Large intestine (tissue), 3 donors: Measurements from ENCODE around the gene NXT1. TPM values are rescaled to one million over a fixed set of nuclear protein-coding genes. Genes with fewer than 3 reads are reported as not detected.

Source experiments
- DNase-seq, 2 donors: peaks; one replicate each; pipeline versions ENCODE4 v3.0.0 to v3.0.0-alpha.2; 2013
- H3K27ac ChIP-seq: one replicate; pipeline ENCODE4 v1.5.1; 2013; ENCODE audit warnings: low read length
- H3K27me3 ChIP-seq: 2 replicates; pipeline ENCODE4 v1.6.1; 2013; ENCODE audit warnings: low read length; ENCODE audit not compliant: control insufficient read depth, insufficient read depth
- H3K36me3 ChIP-seq: 2 replicates; pipeline ENCODE4 v1.6.1; 2013; ENCODE audit warnings: low read length; ENCODE audit not compliant: control insufficient read depth, insufficient read depth
- H3K4me1 ChIP-seq: one replicate; pipeline ENCODE4 v1.6.1; 2013; ENCODE audit warnings: low read length; ENCODE audit not compliant: control insufficient read depth, insufficient read depth
- H3K4me3 ChIP-seq: one replicate; pipeline ENCODE4 v1.5.1; 2013; ENCODE audit warnings: low read length
- H3K9me3 ChIP-seq: one replicate; pipeline ENCODE4 v1.6.1; 2013; ENCODE audit warnings: mild to moderate bottlenecking, low read depth, low read length, moderate library complexity; ENCODE audit not compliant: control insufficient read depth
- WGBS: methylation state at CpG from one replicate; pipeline ENCODE4 v1.1.5; 2013; ENCODE audit warnings: low lambda C conversion rate; ENCODE audit not compliant: insufficient coverage; 5-methylcytosine and 5-hydroxymethylcytosine counted together
- polyA plus RNA-seq: library from polyadenylated mRNA; unstranded; fragments of 120-200 nt; gene quantifications from one replicate; pipeline ENCODE4 v1.2.1, GENCODE V29; 2013

The NXT1 gene
- polyA plus RNA-seq, 1 donor, result 17.7 TPM

GRCh38 chr20:23367770-23368169, 17.2 kb downstream of the NXT1 start:
- Histone ChIP-seq H3K27me3 (no peaks in the 10 kb centered on the region), H3K36me3 (peaks cover 59% of the 10 kb centered on the region), H3K4me1 (peaks cover 10% of the 10 kb centered on the region), H3K27ac (no peak overlapping the region), H3K9me3 (no peaks in the 10 kb centered on the region), H3K4me3 (no peak overlapping the region)
- DNase-seq, result no peak

DNA sequence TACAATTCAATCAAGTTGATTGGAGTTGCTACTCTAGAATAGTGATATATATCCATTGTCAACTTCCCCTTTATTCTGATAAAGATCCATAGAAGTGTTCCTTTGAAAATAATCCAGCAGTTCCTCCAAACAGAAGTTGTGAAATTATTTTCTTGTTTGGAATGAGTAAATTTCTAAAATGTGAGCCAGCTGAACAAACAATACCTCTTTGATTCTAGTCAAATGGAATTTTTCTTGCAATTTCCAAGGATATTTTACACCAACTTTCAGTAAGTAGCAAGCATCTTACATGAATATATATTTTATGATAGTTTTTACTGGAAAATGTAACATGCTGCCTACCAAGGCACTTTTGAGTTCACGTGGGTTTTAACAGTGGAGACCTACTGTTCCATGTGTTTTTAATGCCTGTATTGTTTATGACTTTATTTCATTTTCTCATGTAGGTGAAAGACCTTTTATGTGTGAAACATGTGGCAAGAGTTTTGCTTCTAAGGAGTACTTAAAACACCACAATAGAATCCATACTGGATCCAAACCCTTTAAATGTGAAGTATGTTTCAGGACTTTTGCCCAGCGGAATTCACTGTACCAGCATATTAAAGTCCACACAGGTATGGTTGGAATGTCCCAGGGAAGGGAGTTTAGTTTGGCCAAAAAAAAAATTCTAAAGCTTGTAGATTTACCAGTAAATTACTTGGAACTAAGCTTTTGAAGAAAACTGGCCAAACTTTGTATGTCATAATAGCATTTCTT, 17.9 kb downstream of the NXT1 start:
- peaks cover 65% of the 10 kb centered on the region for H3K36me3 ChIP-seq
- no peaks in the 10 kb centered on the region for H3K27me3 ChIP-seq
- no CpG with 5 or more reads among the region's 2 CpGs for WGBS
- no peak overlapping the region for H3K27ac ChIP-seq
- H3K4me1 ChIP-seq, result peaks cover 2% of the 10 kb centered on the region
- H3K9me3 ChIP-seq, result no peaks in the 10 kb centered on the region
- H3K4me3 ChIP-seq, result no peak overlapping the region
- DNase-seq, result no peak

GRCh38 chr20:23369072-23369823, 18.7 kb downstream of the NXT1 start:
- DNase-seq, result no peak
- Histone ChIP-seq H3K27me3 (no peaks in the 10 kb centered on the region), H3K27ac (no peak overlapping the region), H3K4me3 (no peak overlapping the region), H3K9me3 (no peaks in the 10 kb centered on the region), H3K4me1 (peaks cover 2% of the 10 kb centered on the region), H3K36me3 (peaks cover 72% of the 10 kb centered on the region)
- WGBS, result 33% methylated on average over 1 of the region's 14 CpGs

DNA sequence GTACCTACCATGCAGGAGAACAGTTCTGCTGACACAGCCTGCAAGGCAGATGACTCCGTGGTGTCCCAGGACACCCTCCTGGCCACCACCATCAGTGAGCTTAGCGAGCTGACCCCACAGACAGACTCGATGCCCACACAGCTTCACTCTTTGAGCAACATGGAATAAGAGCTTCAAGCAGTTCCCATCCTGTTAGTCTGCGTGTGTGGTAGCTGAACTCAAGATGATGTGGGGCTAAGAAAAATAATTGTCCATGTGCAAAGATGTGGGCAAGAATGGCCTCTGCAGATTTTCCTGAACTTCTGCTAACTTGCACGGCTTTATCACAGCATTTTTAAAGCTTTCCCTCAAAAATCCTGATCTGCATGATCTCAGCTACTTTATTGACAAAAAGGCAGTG, 19.7 kb downstream of the NXT1 start:
- WGBS, result 88% methylated on average over 1 of the region's 5 CpGs

GRCh38 chr20:23370873-23371272, 20.3 kb downstream of the NXT1 start:
- H3K27me3 ChIP-seq, result no peaks in the 10 kb centered on the region
- DNase-seq, result no peak
- H3K9me3 ChIP-seq, result no peaks in the 10 kb centered on the region
- H3K4me1 ChIP-seq, result peaks cover 2% of the 10 kb centered on the region
- H3K36me3 ChIP-seq, result peaks cover 66% of the 10 kb centered on the region
- 86% methylated on average over 1 of the region's 3 CpGs for WGBS
- H3K4me3 ChIP-seq, result no peak overlapping the region
- H3K27ac ChIP-seq, result no peak overlapping the region

More for the DNA sequence above, 19.7 kb downstream of the NXT1 start:
- Histone ChIP-seq H3K4me3 (no peak overlapping the region), H3K9me3 (no peaks in the 10 kb centered on the region), H3K27ac (no peak overlapping the region), H3K4me1 (peaks cover 2% of the 10 kb centered on the region), H3K36me3 (peaks cover 66% of the 10 kb centered on the region), H3K27me3 (no peaks in the 10 kb centered on the region)
- DNase-seq, result no peak

DNA sequence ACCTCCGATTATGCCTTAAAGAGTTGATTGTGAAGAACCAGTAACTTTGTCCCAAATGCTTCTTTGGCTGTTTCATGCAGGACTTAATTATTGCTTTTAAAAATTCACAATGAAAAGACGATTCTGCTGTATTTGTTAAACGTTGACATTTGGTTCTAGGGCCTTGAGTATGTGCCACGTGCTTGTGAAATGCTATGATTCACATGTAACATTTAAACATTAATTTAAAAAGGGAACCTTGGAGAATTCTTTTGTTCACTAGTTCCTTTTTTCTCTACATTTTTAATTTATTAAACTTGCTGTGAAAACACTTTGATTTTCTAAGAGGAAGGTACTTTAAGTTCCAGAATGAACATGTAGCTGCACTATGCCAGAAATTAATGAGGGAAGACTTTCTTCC, 20.9 kb downstream of the NXT1 start:
- Histone ChIP-seq H3K9me3 (no peaks in the 10 kb centered on the region), H3K27ac (no peak overlapping the region), H3K36me3 (peaks cover 70% of the 10 kb centered on the region), H3K4me1 (peaks cover 2% of the 10 kb centered on the region), H3K27me3 (no peaks in the 10 kb centered on the region), H3K4me3 (no peak overlapping the region)
- no peak for DNase-seq
- WGBS, result 67% methylated on average over 1 of the region's 4 CpGs

DNA sequence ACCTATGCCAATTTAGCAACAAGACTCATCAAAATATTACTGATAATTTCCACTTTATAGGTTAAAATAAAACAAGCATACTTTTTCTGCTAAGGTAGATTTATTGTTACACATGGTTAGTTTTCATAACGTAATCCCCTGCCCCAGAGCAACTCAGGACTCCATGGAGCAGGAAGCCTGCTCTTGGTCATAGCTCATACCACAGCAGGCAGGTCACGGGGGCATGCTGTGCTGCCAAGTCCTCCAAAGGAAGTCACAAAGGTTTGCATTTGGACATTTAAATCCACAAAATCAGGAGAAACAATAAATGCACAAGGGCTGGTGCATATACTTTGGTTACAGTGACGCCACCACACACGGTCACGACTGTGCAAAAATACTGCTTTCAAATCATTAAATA, 23.9 kb downstream of the NXT1 start:
- H3K9me3 ChIP-seq, result no peaks in the 10 kb centered on the region
- WGBS, result no CpG with 5 or more reads among the region's 5 CpGs
- H3K4me1 ChIP-seq, result no peaks in the 10 kb centered on the region
- no peak overlapping the region for H3K4me3 ChIP-seq
- H3K27ac ChIP-seq, result no peak overlapping the region
- peaks cover 70% of the 10 kb centered on the region for H3K36me3 ChIP-seq
- no peak for DNase-seq
- H3K27me3 ChIP-seq, result no peaks in the 10 kb centered on the region

- no peak for DNase-seq
- Histone ChIP-seq H3K27me3 (no peaks in the 10 kb centered on the region), H3K27ac (no peak overlapping the region), H3K9me3 (no peaks in the 10 kb centered on the region), H3K36me3 (peaks cover 64% of the 10 kb centered on the region), H3K4me3 (no peak overlapping the region), H3K4me1 (no peaks in the 10 kb centered on the region)
- 78% methylated on average over 1 of the region's 5 CpGs for WGBS
These were observed 25.2 kb downstream of the NXT1 start for GRCh38 chr20:23375827-23376226.

GRCh38 chr20:23379772-23380171, 29.2 kb downstream of the NXT1 start:
- H3K9me3 ChIP-seq, result no peaks in the 10 kb centered on the region
- no peak for DNase-seq
- no peaks in the 10 kb centered on the region for H3K27me3 ChIP-seq
- H3K4me3 ChIP-seq, result no peak overlapping the region
- peaks cover 47% of the 10 kb centered on the region for H3K36me3 ChIP-seq
- H3K27ac ChIP-seq, result no peak overlapping the region
- H3K4me1 ChIP-seq, result no peaks in the 10 kb centered on the region

DNA sequence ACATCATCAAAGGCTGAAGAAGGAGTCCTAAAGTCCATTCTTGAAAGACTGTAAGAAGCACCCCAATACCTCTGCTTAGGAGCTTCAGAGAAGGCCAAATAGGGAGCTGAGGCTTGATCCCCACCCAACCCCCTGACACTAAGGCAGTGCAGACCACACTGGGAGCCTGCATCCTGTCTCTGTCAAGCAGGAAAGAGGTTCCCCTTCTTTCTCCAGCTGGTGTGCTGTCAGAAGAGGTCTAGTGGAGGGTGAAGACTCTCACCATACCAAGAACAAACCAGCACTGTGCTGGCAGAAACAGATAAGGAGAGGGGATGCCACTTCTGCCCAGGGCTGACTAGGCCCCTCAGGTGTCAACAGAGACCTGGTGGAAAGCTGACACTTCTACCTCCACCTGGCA, 31.3 kb downstream of the NXT1 start:
- peaks cover 37% of the 10 kb centered on the region for H3K36me3 ChIP-seq
- H3K27ac ChIP-seq, result no peak overlapping the region
- H3K4me1 ChIP-seq, result no peaks in the 10 kb centered on the region
- DNase-seq, result no peak
- no peaks in the 10 kb centered on the region for H3K9me3 ChIP-seq
- H3K4me3 ChIP-seq, result no peak overlapping the region
- H3K27me3 ChIP-seq, result no peaks in the 10 kb centered on the region
